Islet precursor cell (in vitro differentiated cells): ENCODE measurements around the gene DNAAF8.

Experiments used
- DNase-seq: peaks from one replicate; pipeline ENCODE4 v3.0.0-alpha.2; 2018

The DNAAF8 gene

GRCh38 chr16:4753227-4753626 is 18.9 kb downstream of the DNAAF8 start:
- no peak for DNase-seq

GRCh38 chr16:4754865-4755264 is 20.5 kb downstream of the DNAAF8 start:
- no peak for DNase-seq

- no peak for DNase-seq
Measured at GRCh38 chr16:4755687-4756086, 21.4 kb downstream of the DNAAF8 start.

- DNase-seq, result no peak
Measured at GRCh38 chr16:4760221-4760910, 26.0 kb downstream of the DNAAF8 start.

GRCh38 chr16:4762205-4762604 is 27.9 kb downstream of the DNAAF8 start:
- no peak for DNase-seq

GRCh38 chr16:4763791-4764190 is 29.5 kb downstream of the DNAAF8 start:
- no peak for DNase-seq

- no peak for DNase-seq
Measured at GRCh38 chr16:4765511-4766474, 31.5 kb downstream of the DNAAF8 start.

- DNase-seq, result peak; percentile 99
Measured at GRCh38 chr16:4766875-4767628, 32.7 kb downstream of the DNAAF8 start, which contains the start of gene ZNF500. Gene ZNF500, minus strand, starts transcription at chr16:4767162. Its CDS starts 1,184 bp downstream, at chr16:4765978.

GRCh38 chr16:4767872-4768548 is 33.7 kb downstream of the DNAAF8 start:
- DNase-seq, result no peak

- peak; percentile 98 for DNase-seq
Measured at GRCh38 chr16:4768549-4769305, 34.4 kb downstream of the DNAAF8 start.

GRCh38 chr16:4769306-4769638 is 34.9 kb downstream of the DNAAF8 start:
- no peak for DNase-seq

- no peak for DNase-seq
Measured at GRCh38 chr16:4771646-4772045, 37.3 kb downstream of the DNAAF8 start.

- no peak for DNase-seq
Measured at GRCh38 chr16:4772351-4772750, 38.0 kb downstream of the DNAAF8 start.

GRCh38 chr16:4775005-4775404 is 40.7 kb downstream of the DNAAF8 start:
- DNase-seq, result no peak

- DNase-seq, result no peak
Measured at GRCh38 chr16:4776141-4776705, 41.9 kb downstream of the DNAAF8 start.

GRCh38 chr16:4777339-4778049 is 43.2 kb downstream of the DNAAF8 start:
- DNase-seq, result no peak

- DNase-seq, result no peak
Measured at GRCh38 chr16:4778050-4778392, 43.7 kb downstream of the DNAAF8 start.

- no peak for DNase-seq
Measured at GRCh38 chr16:4780235-4780634, 45.9 kb downstream of the DNAAF8 start.

- DNase-seq, result no peak
Measured at GRCh38 chr16:4783251-4783950, 49.1 kb downstream of the DNAAF8 start.

- DNase-seq, result no peak
Measured at GRCh38 chr16:4783951-4784336, 49.6 kb downstream of the DNAAF8 start.
